SK-N-SH treated with all-trans-retinoic acid at 6 μM for 48 hours (cell line): ENCODE measurements around the gene CCT6B.

Source experiments
- ATAC-seq: fragments of 200-7000 bp; cut with Tn5 transposase; 3 replicates; pipeline ENCODE4 v1.9.1; 2020; ENCODE audit warnings: mild to moderate bottlenecking, moderate library complexity
- ARNTL ChIP-seq: fragments of 450-650 bp; formaldehyde crosslinking; IDR thresholded peaks from 2 replicates; pipeline ENCODE4 v1.5.0; 2020; ENCODE audit warnings: low read depth, mild to moderate bottlenecking, moderate library complexity, borderline replicate concordance
- BACH2 ChIP-seq: fragments of 250-450 bp; sonication (Bioruptor Pico); IDR thresholded peaks from 2 replicates; pipeline ENCODE4 v1.9.0; 2021; ENCODE audit warnings: mild to moderate bottlenecking, borderline replicate concordance
- CSDC2 ChIP-seq: fragments of 250-450 bp; sonication (Bioruptor Pico); IDR thresholded peaks from 2 replicates; pipeline ENCODE4 v1.5.0; 2020; ENCODE audit warnings: mild to moderate bottlenecking, moderate library complexity
- ESRRG ChIP-seq: fragments of 250-450 bp; sonication (Bioruptor Pico); IDR thresholded peaks from 2 replicates; pipeline ENCODE4 v1.6.1; 2021; ENCODE audit warnings: mild to moderate bottlenecking
- GLIS3 ChIP-seq: fragments of 250-450 bp; sonication (Bioruptor Pico); IDR thresholded peaks from 2 replicates; pipeline ENCODE4 v1.5.0; 2020; ENCODE audit warnings: mild to moderate bottlenecking, moderate library complexity
- ISL1 ChIP-seq: fragments of 250-450 bp; sonication (Bioruptor Pico); IDR thresholded peaks from 2 replicates; pipeline ENCODE4 v2.1.2; 2022; ENCODE audit warnings: mild to moderate bottlenecking, moderate library complexity
- OSR1 ChIP-seq: fragments of 250-450 bp; sonication (Bioruptor Pico); IDR thresholded peaks from 2 replicates; pipeline ENCODE4 v1.8.0; 2022; ENCODE audit warnings: moderate library complexity, mild to moderate bottlenecking, inconsistent platforms
- PPARA ChIP-seq: fragments of 250-450 bp; sonication (Bioruptor Pico); IDR thresholded peaks from 2 replicates; pipeline ENCODE4 v1.5.0; 2020; ENCODE audit warnings: mild to moderate bottlenecking, borderline replicate concordance
- SNAI2 ChIP-seq: fragments of 250-450 bp; sonication (Bioruptor Pico); IDR thresholded peaks from 2 replicates; pipeline ENCODE4 v1.5.0; 2020; ENCODE audit warnings: mild to moderate bottlenecking, moderate library complexity
- TCF4 ChIP-seq: fragments of 250-450 bp; sonication (Bioruptor Pico); IDR thresholded peaks from 2 replicates; pipeline ENCODE4 v1.8.0; 2021; ENCODE audit warnings: mild to moderate bottlenecking, moderate library complexity, borderline replicate concordance
- TOX ChIP-seq: fragments of 250-450 bp; sonication (Bioruptor Pico); IDR thresholded peaks from 2 replicates; pipeline ENCODE4 v1.8.0; 2021; ENCODE audit warnings: mild to moderate bottlenecking, moderate library complexity, borderline replicate concordance
- ZC3H10 ChIP-seq: fragments of 250-450 bp; sonication (Bioruptor Pico); IDR thresholded peaks from 2 replicates; pipeline ENCODE4 v1.5.1; 2021; ENCODE audit warnings: mild to moderate bottlenecking, moderate library complexity
- ZFP3 ChIP-seq: fragments of 250-450 bp; sonication (Bioruptor Pico); IDR thresholded peaks from 2 replicates; pipeline ENCODE4 v1.5.0; 2020; ENCODE audit warnings: mild to moderate bottlenecking, moderate library complexity
- ZFP30 ChIP-seq: fragments of 450-650 bp; formaldehyde crosslinking; IDR thresholded peaks from 2 replicates; pipeline ENCODE4 v1.5.0; 2022; ENCODE audit warnings: mild to moderate bottlenecking, moderate library complexity
- ZNF565 ChIP-seq: fragments of 450-650 bp; formaldehyde crosslinking; conservative IDR thresholded peaks from 2 replicates; pipeline ENCODE4 v1.5.0; 2020; ENCODE audit warnings: low read depth, mild to moderate bottlenecking, moderate library complexity
- ZNF70 ChIP-seq: fragments of 450-650 bp; formaldehyde crosslinking; IDR thresholded peaks from 2 replicates; pipeline ENCODE4 v1.5.0; 2020; ENCODE audit warnings: mild to moderate bottlenecking, moderate library complexity
- ZNF8 ChIP-seq: fragments of 450-650 bp; formaldehyde crosslinking; IDR thresholded peaks from 2 replicates; pipeline ENCODE4 v1.5.0; 2020; ENCODE audit warnings: mild to moderate bottlenecking, moderate library complexity
- TF ChIP-seq, protein P1 (sequence below): fragments of 250-450 bp; sonication (Bioruptor Pico); IDR thresholded peaks from 2 replicates; pipeline ENCODE4 v1.5.1; 2021; ENCODE audit warnings: mild to moderate bottlenecking, moderate library complexity
- TF ChIP-seq, protein P2 (sequence below): fragments of 250-450 bp; sonication (Bioruptor Pico); IDR thresholded peaks from 2 replicates; pipeline ENCODE4 v1.8.0; 2020; ENCODE audit warnings: mild to moderate bottlenecking, moderate library complexity, borderline replicate concordance
- TF ChIP-seq, protein P3 (sequence below): fragments of 250-450 bp; sonication (Bioruptor Pico); IDR thresholded peaks from 2 replicates; pipeline ENCODE4 v1.8.0; 2021; ENCODE audit warnings: low read depth, mild to moderate bottlenecking, moderate library complexity, borderline replicate concordance
- TF ChIP-seq, protein P4 (sequence below): fragments of 250-450 bp; sonication (Bioruptor Pico); IDR thresholded peaks from 2 replicates; pipeline ENCODE4 v1.5.0; 2020; ENCODE audit warnings: mild to moderate bottlenecking, moderate library complexity
- TF ChIP-seq, protein P5 (sequence below): fragments of 250-450 bp; sonication (Bioruptor Pico); IDR thresholded peaks from 2 replicates; pipeline ENCODE4 v1.5.1; 2020; ENCODE audit warnings: low read depth, mild to moderate bottlenecking, moderate library complexity

The CCT6B gene

DNA sequence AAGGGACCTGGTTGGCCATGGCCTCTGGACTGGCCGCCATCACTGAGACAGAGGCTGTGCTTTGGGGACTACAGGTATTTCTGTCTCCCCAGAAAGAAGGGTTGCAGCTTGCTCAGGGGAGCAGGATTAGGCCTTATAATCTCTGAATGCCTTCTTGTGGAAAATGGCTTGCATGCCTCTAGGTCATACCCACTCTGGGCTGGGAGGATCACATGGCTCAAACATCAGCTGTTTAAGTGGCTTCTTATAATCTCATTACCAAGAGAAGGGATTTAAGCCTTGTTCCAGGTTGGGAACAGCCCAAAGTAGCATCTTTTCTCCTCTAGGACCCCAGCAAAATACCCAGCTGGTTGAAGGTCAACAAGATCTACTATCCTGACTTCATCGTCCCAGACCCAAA lies 38.2 kb upstream of the CCT6B start:
- ATAC-seq: no peak
- TF ChIP-seq ISL1 (no peak), ARNTL (CRISPR knock-in tag) (no peak), PPARA (CRISPR knock-in tag) (no peak), ESRRG (CRISPR knock-in tag) (no peak), ZNF8 (CRISPR knock-in tag) (no peak), ZNF565 (CRISPR knock-in tag) (no peak), SNAI2 (CRISPR knock-in tag) (no peak), ZC3H10 (CRISPR knock-in tag) (no peak), TOX (no peak), TCF4 (CRISPR knock-in tag) (no peak), ZFP3 (CRISPR knock-in tag) (no peak), BACH2 (CRISPR knock-in tag) (no peak)
- TF ChIP-seq, protein P1, sequence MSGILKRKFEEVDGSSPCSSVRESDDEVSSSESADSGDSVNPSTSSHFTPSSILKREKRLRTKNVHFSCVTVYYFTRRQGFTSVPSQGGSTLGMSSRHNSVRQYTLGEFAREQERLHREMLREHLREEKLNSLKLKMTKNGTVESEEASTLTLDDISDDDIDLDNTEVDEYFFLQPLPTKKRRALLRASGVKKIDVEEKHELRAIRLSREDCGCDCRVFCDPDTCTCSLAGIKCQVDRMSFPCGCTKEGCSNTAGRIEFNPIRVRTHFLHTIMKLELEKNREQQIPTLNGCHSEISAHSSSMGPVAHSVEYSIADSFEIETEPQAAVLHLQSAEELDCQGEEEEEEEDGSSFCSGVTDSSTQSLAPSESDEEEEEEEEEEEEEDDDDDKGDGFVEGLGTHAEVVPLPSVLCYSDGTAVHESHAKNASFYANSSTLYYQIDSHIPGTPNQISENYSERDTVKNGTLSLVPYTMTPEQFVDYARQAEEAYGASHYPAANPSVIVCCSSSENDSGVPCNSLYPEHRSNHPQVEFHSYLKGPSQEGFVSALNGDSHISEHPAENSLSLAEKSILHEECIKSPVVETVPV (CRISPR knock-in tag): no peak
- TF ChIP-seq, protein P2, sequence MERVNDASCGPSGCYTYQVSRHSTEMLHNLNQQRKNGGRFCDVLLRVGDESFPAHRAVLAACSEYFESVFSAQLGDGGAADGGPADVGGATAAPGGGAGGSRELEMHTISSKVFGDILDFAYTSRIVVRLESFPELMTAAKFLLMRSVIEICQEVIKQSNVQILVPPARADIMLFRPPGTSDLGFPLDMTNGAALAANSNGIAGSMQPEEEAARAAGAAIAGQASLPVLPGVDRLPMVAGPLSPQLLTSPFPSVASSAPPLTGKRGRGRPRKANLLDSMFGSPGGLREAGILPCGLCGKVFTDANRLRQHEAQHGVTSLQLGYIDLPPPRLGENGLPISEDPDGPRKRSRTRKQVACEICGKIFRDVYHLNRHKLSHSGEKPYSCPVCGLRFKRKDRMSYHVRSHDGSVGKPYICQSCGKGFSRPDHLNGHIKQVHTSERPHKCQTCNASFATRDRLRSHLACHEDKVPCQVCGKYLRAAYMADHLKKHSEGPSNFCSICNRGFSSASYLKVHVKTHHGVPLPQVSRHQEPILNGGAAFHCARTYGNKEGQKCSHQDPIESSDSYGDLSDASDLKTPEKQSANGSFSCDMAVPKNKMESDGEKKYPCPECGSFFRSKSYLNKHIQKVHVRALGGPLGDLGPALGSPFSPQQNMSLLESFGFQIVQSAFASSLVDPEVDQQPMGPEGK (CRISPR knock-in tag): no peak

DNA sequence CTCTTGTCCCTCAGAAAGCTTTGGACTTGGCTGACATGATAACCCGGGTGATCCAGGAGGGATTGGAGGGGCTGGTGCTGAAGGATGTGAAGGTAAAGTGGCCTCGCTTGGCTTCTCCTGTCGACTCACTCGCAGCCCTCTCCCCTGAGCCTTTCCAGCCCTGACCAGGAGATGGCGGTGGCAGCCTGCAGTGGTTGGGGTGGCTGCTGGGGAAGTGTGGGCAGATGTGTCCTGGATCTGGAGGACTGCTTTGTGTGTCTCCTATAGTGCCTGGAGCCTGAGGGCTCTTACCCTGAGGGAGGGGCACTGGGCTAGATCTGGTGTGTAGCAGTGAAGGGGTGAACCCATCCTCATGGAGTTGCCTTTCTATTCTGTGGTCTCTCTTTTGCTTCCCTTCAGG lies 36.9 kb upstream of the CCT6B start:
- TF ChIP-seq ARNTL (CRISPR knock-in tag) (no peak), ZFP30 (no peak), GLIS3 (CRISPR knock-in tag) (no peak)
- TF ChIP-seq, protein P3, sequence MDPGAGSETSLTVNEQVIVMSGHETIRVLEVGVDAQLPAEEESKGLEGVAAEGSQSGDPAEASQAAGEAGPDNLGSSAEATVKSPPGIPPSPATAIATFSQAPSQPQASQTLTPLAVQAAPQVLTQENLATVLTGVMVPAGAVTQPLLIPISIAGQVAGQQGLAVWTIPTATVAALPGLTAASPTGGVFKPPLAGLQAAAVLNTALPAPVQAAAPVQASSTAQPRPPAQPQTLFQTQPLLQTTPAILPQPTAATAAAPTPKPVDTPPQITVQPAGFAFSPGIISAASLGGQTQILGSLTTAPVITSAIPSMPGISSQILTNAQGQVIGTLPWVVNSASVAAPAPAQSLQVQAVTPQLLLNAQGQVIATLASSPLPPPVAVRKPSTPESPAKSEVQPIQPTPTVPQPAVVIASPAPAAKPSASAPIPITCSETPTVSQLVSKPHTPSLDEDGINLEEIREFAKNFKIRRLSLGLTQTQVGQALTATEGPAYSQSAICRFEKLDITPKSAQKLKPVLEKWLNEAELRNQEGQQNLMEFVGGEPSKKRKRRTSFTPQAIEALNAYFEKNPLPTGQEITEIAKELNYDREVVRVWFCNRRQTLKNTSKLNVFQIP (CRISPR knock-in tag): no peak
- ATAC-seq: peak; percentile 82

DNA sequence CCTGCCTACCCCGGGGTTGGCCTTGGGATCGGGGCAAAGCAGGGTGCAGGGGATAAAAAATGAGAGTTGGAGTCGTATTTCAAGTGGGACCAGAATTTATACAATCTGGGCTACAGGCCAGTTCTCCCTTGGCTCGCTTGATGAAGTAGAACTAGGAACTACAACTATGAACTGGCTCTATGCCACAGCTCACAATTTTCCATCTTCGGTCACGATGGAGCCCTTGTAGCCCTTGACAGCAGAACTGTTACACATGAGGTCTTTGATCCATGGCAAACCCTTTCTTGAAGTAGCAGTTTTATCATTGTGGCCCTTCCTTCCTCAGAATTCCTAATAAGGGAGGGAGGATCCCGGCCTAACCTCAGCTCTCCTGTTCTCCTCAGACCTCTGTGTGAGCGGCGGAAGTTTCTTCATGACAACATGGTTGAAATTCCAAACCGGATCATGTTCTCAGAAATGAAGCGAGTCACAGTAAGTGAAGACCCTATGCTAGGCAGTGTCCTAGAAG lies 36.1 kb upstream of the CCT6B start:
- peak; percentile 78 for ATAC-seq
- TF ChIP-seq ZNF70 (CRISPR knock-in tag) (no peak), TCF4 (CRISPR knock-in tag) (no peak), OSR1 (CRISPR knock-in tag) (no peak), TOX (no peak), CSDC2 (no peak), ESRRG (CRISPR knock-in tag) (no peak), ISL1 (no peak), ZNF8 (CRISPR knock-in tag) (no peak), ZNF565 (CRISPR knock-in tag) (no peak), GLIS3 (CRISPR knock-in tag) (no peak), BACH2 (CRISPR knock-in tag) (no peak), PPARA (CRISPR knock-in tag) (no peak), ZC3H10 (CRISPR knock-in tag) (no peak), ARNTL (CRISPR knock-in tag) (no peak), ZFP3 (CRISPR knock-in tag) (no peak), SNAI2 (CRISPR knock-in tag) (no peak)
- TF ChIP-seq, protein P1 (CRISPR knock-in tag): no peak
- TF ChIP-seq, protein P4, sequence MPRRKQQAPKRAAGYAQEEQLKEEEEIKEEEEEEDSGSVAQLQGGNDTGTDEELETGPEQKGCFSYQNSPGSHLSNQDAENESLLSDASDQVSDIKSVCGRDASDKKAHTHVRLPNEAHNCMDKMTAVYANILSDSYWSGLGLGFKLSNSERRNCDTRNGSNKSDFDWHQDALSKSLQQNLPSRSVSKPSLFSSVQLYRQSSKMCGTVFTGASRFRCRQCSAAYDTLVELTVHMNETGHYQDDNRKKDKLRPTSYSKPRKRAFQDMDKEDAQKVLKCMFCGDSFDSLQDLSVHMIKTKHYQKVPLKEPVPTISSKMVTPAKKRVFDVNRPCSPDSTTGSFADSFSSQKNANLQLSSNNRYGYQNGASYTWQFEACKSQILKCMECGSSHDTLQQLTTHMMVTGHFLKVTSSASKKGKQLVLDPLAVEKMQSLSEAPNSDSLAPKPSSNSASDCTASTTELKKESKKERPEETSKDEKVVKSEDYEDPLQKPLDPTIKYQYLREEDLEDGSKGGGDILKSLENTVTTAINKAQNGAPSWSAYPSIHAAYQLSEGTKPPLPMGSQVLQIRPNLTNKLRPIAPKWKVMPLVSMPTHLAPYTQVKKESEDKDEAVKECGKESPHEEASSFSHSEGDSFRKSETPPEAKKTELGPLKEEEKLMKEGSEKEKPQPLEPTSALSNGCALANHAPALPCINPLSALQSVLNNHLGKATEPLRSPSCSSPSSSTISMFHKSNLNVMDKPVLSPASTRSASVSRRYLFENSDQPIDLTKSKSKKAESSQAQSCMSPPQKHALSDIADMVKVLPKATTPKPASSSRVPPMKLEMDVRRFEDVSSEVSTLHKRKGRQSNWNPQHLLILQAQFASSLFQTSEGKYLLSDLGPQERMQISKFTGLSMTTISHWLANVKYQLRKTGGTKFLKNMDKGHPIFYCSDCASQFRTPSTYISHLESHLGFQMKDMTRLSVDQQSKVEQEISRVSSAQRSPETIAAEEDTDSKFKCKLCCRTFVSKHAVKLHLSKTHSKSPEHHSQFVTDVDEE (CRISPR knock-in tag): no peak
- TF ChIP-seq, protein P5, sequence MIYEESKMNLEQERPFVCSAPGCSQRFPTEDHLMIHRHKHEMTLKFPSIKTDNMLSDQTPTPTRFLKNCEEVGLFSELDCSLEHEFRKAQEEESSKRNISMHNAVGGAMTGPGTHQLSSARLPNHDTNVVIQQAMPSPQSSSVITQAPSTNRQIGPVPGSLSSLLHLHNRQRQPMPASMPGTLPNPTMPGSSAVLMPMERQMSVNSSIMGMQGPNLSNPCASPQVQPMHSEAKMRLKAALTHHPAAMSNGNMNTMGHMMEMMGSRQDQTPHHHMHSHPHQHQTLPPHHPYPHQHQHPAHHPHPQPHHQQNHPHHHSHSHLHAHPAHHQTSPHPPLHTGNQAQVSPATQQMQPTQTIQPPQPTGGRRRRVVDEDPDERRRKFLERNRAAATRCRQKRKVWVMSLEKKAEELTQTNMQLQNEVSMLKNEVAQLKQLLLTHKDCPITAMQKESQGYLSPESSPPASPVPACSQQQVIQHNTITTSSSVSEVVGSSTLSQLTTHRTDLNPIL (CRISPR knock-in tag): no peak
- TF ChIP-seq, protein P3 (CRISPR knock-in tag): no peak
